IMR-90 (cell line): ENCODE data around the gene COX10. TPM values are rescaled to one million over a fixed set of nuclear protein-coding genes. Genes with fewer than 3 reads are reported as not detected.

Experiments used
- ATAC-seq: fragments of 200-7000 bp; cut with Tn5 transposase; 2 replicates; pipeline ENCODE4 v1.9.1; 2020; ENCODE audit warnings: low read depth, mild to moderate bottlenecking, moderate library complexity
- BruUV-seq: library from RNA; stranded (reverse); fragments of 400-500 nt; replicated peaks from 2 replicates; lab custom pipeline; 2021; lab: Mats Ljungman, UMichigan
- CTCF ChIA-PET: fragments of 300-600 bp; formaldehyde crosslinking; extraction: SDS; loops from one replicate; lab custom pipeline; 2021; ENCODE audit warnings: antibody characterized with exemption; lab: Yijun Ruan, JAX
- POLR2A ChIA-PET: fragments of 300-600 bp; sonication (Branson Sonifier 250); formaldehyde crosslinking; loops from one replicate; lab custom pipeline; 2022; ENCODE audit warnings: antibody characterized with exemption; ENCODE audit not compliant: unreplicated experiment; lab: Charles Lee
- DNase-seq: peaks from one replicate; pipeline ENCODE4 v3.0.0; 2013
- H2AFZ ChIP-seq: replicated peaks from 2 replicates; pipeline ENCODE3; 2013; ENCODE audit warnings: low read length, mild to moderate bottlenecking; ENCODE audit not compliant: poor library complexity
- H2AK5ac ChIP-seq: 2 replicates; pipeline ENCODE4 v1.6.1; 2013; ENCODE audit warnings: low read depth, low read length, inconsistent platforms
- H2AK9ac ChIP-seq: replicated peaks from 2 replicates; pipeline ENCODE3; 2013; ENCODE audit warnings: mild to moderate bottlenecking, low read depth, low read length, moderate library complexity; ENCODE audit not compliant: poor library complexity
- H2BK120ac ChIP-seq: 2 replicates; pipeline ENCODE4 v1.6.1; 2013; ENCODE audit warnings: low read depth, low read length, inconsistent platforms
- H2BK15ac ChIP-seq: 3 replicates; pipeline ENCODE4 v1.6.1; 2013; ENCODE audit warnings: low read depth, low read length, inconsistent platforms
- H2BK20ac ChIP-seq: 2 replicates; pipeline ENCODE4 v1.6.1; 2013; ENCODE audit warnings: low read depth, mild to moderate bottlenecking, inconsistent platforms, low read length, moderate library complexity
- H2BK5ac ChIP-seq: 2 replicates; pipeline ENCODE4 v1.6.1; 2013; ENCODE audit warnings: mild to moderate bottlenecking, low read depth, low read length, inconsistent platforms; ENCODE audit not compliant: poor library complexity, severe bottlenecking
- H3K14ac ChIP-seq: replicated peaks from 2 replicates; pipeline ENCODE4 v1.6.1; 2013; ENCODE audit warnings: low read depth, low read length, inconsistent platforms
- H3K18ac ChIP-seq: 2 replicates; pipeline ENCODE4 v1.6.1; 2013; ENCODE audit warnings: low read depth, low read length, control low read depth
- H3K23ac ChIP-seq: 2 replicates; pipeline ENCODE4 v1.6.1; 2013; ENCODE audit warnings: low read depth, low read length, inconsistent platforms
- H3K27ac ChIP-seq: 2 replicates; pipeline ENCODE4 v1.5.1; 2013; ENCODE audit warnings: mild to moderate bottlenecking, control low read depth, low read length; ENCODE audit not compliant: insufficient read depth
- H3K27me3 ChIP-seq: 2 replicates; pipeline ENCODE4 v1.6.1; 2013; ENCODE audit warnings: low read length; ENCODE audit not compliant: control insufficient read depth, insufficient read depth
- H3K36me3 ChIP-seq: 2 replicates; pipeline ENCODE4 v1.6.1; 2013; ENCODE audit warnings: low read length, mixed read lengths; ENCODE audit not compliant: control insufficient read depth, insufficient read depth
- H3K4ac ChIP-seq: 2 replicates; pipeline ENCODE4 v1.6.1; 2013; ENCODE audit warnings: low read depth, low read length, inconsistent platforms
- H3K4me1 ChIP-seq: 2 replicates; pipeline ENCODE4 v1.6.1; 2013; ENCODE audit warnings: low read length, mixed read lengths; ENCODE audit not compliant: control insufficient read depth, insufficient read depth
- H3K4me2 ChIP-seq: 2 replicates; pipeline ENCODE4 v1.6.1; 2013; ENCODE audit warnings: low read depth, mild to moderate bottlenecking, control low read depth, low read length, moderate library complexity
- H3K4me3 ChIP-seq: 2 replicates; pipeline ENCODE4 v1.5.1; 2013; ENCODE audit warnings: low read depth, mild to moderate bottlenecking, control low read depth, low read length, moderate library complexity; ENCODE audit not compliant: insufficient read depth
- H3K56ac ChIP-seq: 2 replicates; pipeline ENCODE4 v1.6.1; 2013; ENCODE audit warnings: low read length, inconsistent platforms; ENCODE audit not compliant: insufficient read depth; ENCODE audit errors: extremely low read depth
- H3K79me1 ChIP-seq, 2 experiments: 2 replicates each; pipeline ENCODE4 v1.6.1; 2013; ENCODE audit warnings: low read length in 2 of 2, inconsistent platforms in 1 of 2, low read depth in 1 of 2
- H3K9ac ChIP-seq: 2 replicates; pipeline ENCODE4 v1.6.1; 2013; ENCODE audit warnings: low read depth, low read length, control low read depth
- H3K9me1 ChIP-seq: 2 replicates; pipeline ENCODE4 v1.6.1; 2013; ENCODE audit warnings: low read length, inconsistent platforms; ENCODE audit not compliant: insufficient read depth
- H3K9me3 ChIP-seq: 2 replicates; pipeline ENCODE4 v1.6.1; 2013; ENCODE audit warnings: low read length; ENCODE audit not compliant: control insufficient read depth, insufficient read depth
- H4K20me1 ChIP-seq: 2 replicates; pipeline ENCODE4 v1.6.1; 2013; ENCODE audit warnings: low read length, inconsistent platforms; ENCODE audit not compliant: insufficient read depth
- H4K5ac ChIP-seq: 2 replicates; pipeline ENCODE4 v1.6.1; 2013; ENCODE audit warnings: mild to moderate bottlenecking, low read depth, low read length, control low read depth
- H4K8ac ChIP-seq, 2 experiments: 2 replicates each; pipeline ENCODE4 v1.6.1; 2013; ENCODE audit warnings: low read depth in 2 of 2, low read length in 2 of 2, control low read depth in 1 of 2, inconsistent platforms in 1 of 2
- H4K91ac ChIP-seq: 2 replicates; pipeline ENCODE4 v1.6.1; 2013; ENCODE audit warnings: low read depth, low read length, inconsistent platforms; ENCODE audit not compliant: insufficient read depth
- BHLHE40 ChIP-seq: fragments of 150-350 bp; IDR thresholded peaks from 2 replicates; pipeline ENCODE4 v1.6.1; 2016; ENCODE audit warnings: mild to moderate bottlenecking, low read depth, low read length
- CEBPB ChIP-seq: IDR thresholded peaks from 2 replicates; pipeline ENCODE4 v1.6.1; 2012; ENCODE audit warnings: low read depth, low read length, improper control_type of control experiment
- CHD1 ChIP-seq: IDR thresholded peaks from 2 replicates; pipeline ENCODE4 v1.6.1; 2012; ENCODE audit warnings: low read depth, low read length, improper control_type of control experiment
- CTCF ChIP-seq: conservative IDR thresholded peaks from 2 replicates; pipeline ENCODE4 v1.5.1; 2012; ENCODE audit warnings: mild to moderate bottlenecking, low read depth, low read length, improper control_type of control experiment
- ELK1 ChIP-seq: fragments of 150-350 bp; IDR thresholded peaks from 2 replicates; pipeline ENCODE4 v1.6.1; 2016; ENCODE audit warnings: low read depth, mild to moderate bottlenecking, low read length, moderate library complexity, borderline replicate concordance
- FOS ChIP-seq: fragments of 150-350 bp; IDR thresholded peaks from 2 replicates; pipeline ENCODE4 v1.6.1; 2016; ENCODE audit warnings: low read depth, low read length
- MAFK ChIP-seq: IDR thresholded peaks from 2 replicates; pipeline ENCODE4 v1.6.1; 2012; ENCODE audit warnings: low read depth, low read length, improper control_type of control experiment
- MAZ ChIP-seq: IDR thresholded peaks from 2 replicates; pipeline ENCODE4 v1.6.1; 2012; ENCODE audit warnings: low read depth, mild to moderate bottlenecking, low read length, improper control_type of control experiment, moderate library complexity, borderline replicate concordance
- MXI1 ChIP-seq: IDR thresholded peaks from 2 replicates; pipeline ENCODE4 v1.6.1; 2012; ENCODE audit warnings: low read depth, mild to moderate bottlenecking, low read length, moderate library complexity, borderline replicate concordance
- NFE2L2 ChIP-seq: fragments of 150-350 bp; IDR thresholded peaks from 2 replicates; pipeline ENCODE4 v1.6.1; 2016; ENCODE audit warnings: low read depth, mild to moderate bottlenecking, low read length
- POLR2A ChIP-seq: IDR thresholded peaks from 2 replicates; pipeline ENCODE4 v1.6.1; 2012; ENCODE audit warnings: mild to moderate bottlenecking, low read depth, low read length
- RAD21 ChIP-seq: IDR thresholded peaks from 2 replicates; pipeline ENCODE4 v1.6.1; 2012; ENCODE audit warnings: low read length, improper control_type of control experiment
- RCOR1 ChIP-seq: IDR thresholded peaks from 2 replicates; pipeline ENCODE4 v1.6.1; 2012; ENCODE audit warnings: mild to moderate bottlenecking, low read length, improper control_type of control experiment; ENCODE audit not compliant: insufficient replicate concordance
- RFX5 ChIP-seq: IDR thresholded peaks from 2 replicates; pipeline ENCODE4 v1.8.0; 2012; ENCODE audit warnings: low read depth, mild to moderate bottlenecking, low read length, moderate library complexity
- SMC3 ChIP-seq: fragments of 150-350 bp; IDR thresholded peaks from 2 replicates; pipeline ENCODE4 v1.6.1; 2016; ENCODE audit warnings: low read depth, mild to moderate bottlenecking, antibody characterized with exemption, low read length, moderate library complexity
- WGBS, 2 experiments: methylation state at CpG; one replicate each; pipeline versions ENCODE4 v1.1.5 to v1.1.7; 2013; ENCODE audit warnings: missing lambda C conversion rate in 2 of 2; ENCODE audit not compliant: insufficient read length in 1 of 2; ENCODE audit errors: extremely low coverage in 2 of 2; 5-methylcytosine and 5-hydroxymethylcytosine counted together
- dilution Hi-C: fragments of 300-500 bp; cut with HindIII; formaldehyde crosslinking; loops from one replicate; pipeline ENCODE4 v1.14.3; 2018; ENCODE audit warnings: low sequenced_read_pairs; ENCODE audit not compliant: unreplicated experiment
- in situ Hi-C: fragments of 300-500 bp; cut with MboI; formaldehyde crosslinking; loops from 3 replicates; pipeline ENCODE4 v1.14.3; 2019; ENCODE audit warnings: low sequenced_read_pairs, inconsistent platforms, mixed read lengths
- intact Hi-C: fragments of 100-400 bp; cut with micrococcal nuclease; formaldehyde crosslinking; loops from 2 replicates; pipeline ENCODE4 v1.10.0; 2022
- polyA plus RNA-seq, 3 experiments: library from polyadenylated mRNA; depleted of rRNA; stranded (reverse); fragments of >200 nt; gene quantifications; 2 replicates each; pipeline ENCODE4 v1.2.3, GENCODE V29; 2012; ENCODE audit warnings: low replicate concordance in 1 of 3
- total RNA-seq: library from RNA; depleted of rRNA; stranded (reverse); fragments of >200 nt; gene quantifications from 2 replicates; pipeline ENCODE4 v1.2.3, GENCODE V29; 2012
- TF ChIP-seq, protein P1 (sequence below): fragments of 150-350 bp; IDR thresholded peaks from 2 replicates; pipeline ENCODE4 v1.6.1; 2017; ENCODE audit warnings: mild to moderate bottlenecking, antibody characterized with exemption, low read length, low read depth

Gene COX10
- total and polyA plus RNA-seq, 2 of the 4 experiments (the other 2 are of a cell fraction): 15.4 to 16.1 TPM

DNA sequence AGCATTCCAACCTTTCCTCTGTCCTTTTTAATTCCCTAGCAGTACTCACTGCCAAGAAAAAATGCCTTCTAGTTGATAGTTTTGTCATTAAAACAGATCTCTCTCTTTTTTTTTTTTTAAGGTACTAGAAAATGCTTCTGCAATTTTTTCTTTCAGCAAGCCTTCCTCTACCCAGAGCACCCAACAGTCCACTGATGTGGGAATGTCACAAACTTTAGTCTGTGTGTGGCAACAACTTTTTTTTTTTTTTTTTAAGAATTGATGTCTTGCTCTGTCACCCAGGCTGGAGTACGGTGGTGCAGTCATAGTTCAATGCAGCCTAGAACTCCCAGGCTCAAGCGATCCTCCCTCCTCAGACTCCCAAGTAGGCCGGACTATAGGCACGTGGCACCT lies 132.7 kb downstream of the COX10 start:
- H3K14ac ChIP-seq: no peak overlapping the region
- CTCF ChIA-PET: no interaction called here
- H3K4ac ChIP-seq: no peak overlapping the region
- in situ Hi-C loops: no loop called here
- H4K5ac ChIP-seq: no peak overlapping the region
- H2AK5ac ChIP-seq: no peak overlapping the region
- no peak overlapping the region for H4K8ac ChIP-seq
- intact Hi-C loops: loop anchor here (5.0 kb wide), 1 partner anchor 600 kb away; the partner anchor contains the start of gene HS3ST3A1
- no peak overlapping the region for H3K4me2 ChIP-seq
- H3K56ac ChIP-seq: no peak overlapping the region
- H3K4me3 ChIP-seq: no peak overlapping the region
- dilution Hi-C loops: no loop called here
- H2BK20ac ChIP-seq: no peak overlapping the region
- no peak for DNase-seq
- H2BK15ac ChIP-seq: no peak overlapping the region
- H3K23ac ChIP-seq: no peak overlapping the region
- ATAC-seq: no peak
- H2AK9ac ChIP-seq: no peak overlapping the region
- no peak overlapping the region for H3K9ac ChIP-seq
- no peaks in the 10 kb centered on the region; the same call in 1 of the 2 replicates for H3K36me3 ChIP-seq
- no peak overlapping the region for H3K18ac ChIP-seq
- no peak overlapping the region for H2BK5ac ChIP-seq
- no CpG with 5 or more reads among the region's 4 CpGs for WGBS, 2 experiments
- no peak overlapping the region for H2AFZ ChIP-seq
- BruUV-seq: no TSS peak
- H3K79me1 ChIP-seq: no peaks in the 10 kb centered on the region; a peak in 1 of 4 replicates
- no peaks in the 10 kb centered on the region for H3K27me3 ChIP-seq
- no peak overlapping the region for H2BK120ac ChIP-seq
- no peak overlapping the region for H4K91ac ChIP-seq
- H3K27ac ChIP-seq: no peak overlapping the region
- POLR2A ChIA-PET: no interaction called here
- H3K9me1 ChIP-seq: peaks cover 6% of the 10 kb centered on the region; the same call in 1 of the 2 replicates
- H3K4me1 ChIP-seq: no peaks in the 10 kb centered on the region
- no peaks in the 10 kb centered on the region for H4K20me1 ChIP-seq
- H3K9me3 ChIP-seq: no peaks in the 10 kb centered on the region
- TF ChIP-seq SMC3 (no peak), MXI1 (no peak), MAZ (no peak), CHD1 (no peak), NFE2L2 (no peak), ELK1 (no peak), CTCF (no peak), RAD21 (no peak), BHLHE40 (no peak), FOS (no peak), CEBPB (no peak), POLR2A (no peak), RCOR1 (no peak), RFX5 (no peak), MAFK (no peak)
- TF ChIP-seq, protein P1, sequence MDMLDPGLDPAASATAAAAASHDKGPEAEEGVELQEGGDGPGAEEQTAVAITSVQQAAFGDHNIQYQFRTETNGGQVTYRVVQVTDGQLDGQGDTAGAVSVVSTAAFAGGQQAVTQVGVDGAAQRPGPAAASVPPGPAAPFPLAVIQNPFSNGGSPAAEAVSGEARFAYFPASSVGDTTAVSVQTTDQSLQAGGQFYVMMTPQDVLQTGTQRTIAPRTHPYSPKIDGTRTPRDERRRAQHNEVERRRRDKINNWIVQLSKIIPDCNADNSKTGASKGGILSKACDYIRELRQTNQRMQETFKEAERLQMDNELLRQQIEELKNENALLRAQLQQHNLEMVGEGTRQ: no peak
